Small intestine (tissue), 7 donors: Measurements from ENCODE around the gene ZNF521. TPM values are rescaled to one million over a fixed set of nuclear protein-coding genes. Genes with fewer than 3 reads are reported as not detected.

Source experiments
- DNase-seq, 2 donors: peaks; one replicate each; pipeline versions ENCODE4 v3.0.0 to v3.0.0-alpha.2; 2013
- FAIRE-seq: peaks from 2 replicates; lab custom pipeline; 2012; peaks lifted over from hg19 to GRCh38; lab: Jason Lieb, UNC
- H3K27ac ChIP-seq, 3 donors: one replicate each; pipeline ENCODE4 v1.5.1; 2013; ENCODE audit warnings: low read length in 2 of 3, mild to moderate bottlenecking in 2 of 3, control low read depth in 1 of 3, inconsistent platforms in 1 of 3, low read depth in 1 of 3, moderate library complexity in 1 of 3
- H3K27me3 ChIP-seq, 3 donors: one replicate each; pipeline ENCODE4 v1.6.1; 2013; ENCODE audit warnings: low read length in 3 of 3, inconsistent platforms in 1 of 3; ENCODE audit not compliant: control insufficient read depth in 3 of 3, insufficient read depth in 3 of 3
- H3K36me3 ChIP-seq, 3 donors: one replicate each; pipeline ENCODE4 v1.6.1; 2013; ENCODE audit warnings: low read length in 3 of 3, inconsistent platforms in 1 of 3, low read depth in 1 of 3, mild to moderate bottlenecking in 1 of 3, moderate library complexity in 1 of 3; ENCODE audit not compliant: control insufficient read depth in 3 of 3, insufficient read depth in 2 of 3
- H3K4me1 ChIP-seq, 3 donors: one replicate each; pipeline ENCODE4 v1.6.1; 2013; ENCODE audit warnings: low read length in 2 of 3, inconsistent platforms in 1 of 3, low read depth in 1 of 3, mild to moderate bottlenecking in 1 of 3, moderate library complexity in 1 of 3; ENCODE audit not compliant: control insufficient read depth in 3 of 3, insufficient read depth in 2 of 3
- H3K4me3 ChIP-seq, 3 donors: one replicate each; pipeline ENCODE4 v1.5.1; 2013; ENCODE audit warnings: low read length in 3 of 3, control low read depth in 1 of 3, inconsistent platforms in 1 of 3, low read depth in 1 of 3, mild to moderate bottlenecking in 1 of 3, moderate library complexity in 1 of 3
- H3K9me3 ChIP-seq, 2 donors: one replicate each; pipeline ENCODE4 v1.6.1; 2013; ENCODE audit warnings: low read depth in 1 of 2, low read length in 1 of 2; ENCODE audit not compliant: control insufficient read depth in 2 of 2, insufficient read depth in 1 of 2
- WGBS, 3 donors: extraction: QIAGEN DNeasy Blood & Tissue Kit; methylation state at CpG; one replicate each; pipeline ENCODE4 v1.1.7; 2013; 5-methylcytosine and 5-hydroxymethylcytosine counted together
- polyA plus RNA-seq, 4 donors: library from polyadenylated mRNA; stranded (reverse) in 3 of 4; unstranded in 1 of 4; fragments of 200-250 nt in 3 of 4; fragments of 120-200 nt in 1 of 4; gene quantifications; one replicate each; pipeline versions ENCODE4 v1.2.1 to v1.2.3, GENCODE V29; 2013
- donor health status: healthy with polysubstance abuse.
- donor health status: control.
- donor health status: control.
- donor health status: Bipolar disorder and iron deficiency.
- donor health status: healthy.

The ZNF521 gene
- polyA plus RNA-seq, 4 donors, result 3.5 to 5.5 (median 3.9) TPM; not detected in 1

- Histone ChIP-seq H3K4me1 (no peaks in the 10 kb centered on the region), H3K9me3 (no peaks in the 10 kb centered on the region), H3K36me3 (no peaks in the 10 kb centered on the region), H3K4me3 (no peak overlapping the region), H3K27me3 (no peaks in the 10 kb centered on the region), H3K27ac (no peak overlapping the region)
- DNase-seq (no peak), FAIRE-seq (no peak)
- WGBS, 3 donors, result 55 to 71% (median 58%) methylated on average over 3 of the region's 3 CpGs
Observed at GRCh38 chr18:25239151-25239550, 112.8 kb downstream of the ZNF521 start.

GRCh38 chr18:25237571-25238267, 114.2 kb downstream of the ZNF521 start:
- DNase-seq (no peak), FAIRE-seq (no peak)
- Histone ChIP-seq H3K9me3 (no peaks in the 10 kb centered on the region), H3K4me3 (no peak overlapping the region), H3K4me1 (peaks cover 0 to 7% (median 0%) of the 10 kb centered on the region in 3 donors), H3K36me3 (no peaks in the 10 kb centered on the region), H3K27me3 (no peaks in the 10 kb centered on the region), H3K27ac (no peak overlapping the region)
- WGBS, 3 donors, result 82 to 91% (median 87%) methylated on average over 3 of the region's 3 CpGs

DNA sequence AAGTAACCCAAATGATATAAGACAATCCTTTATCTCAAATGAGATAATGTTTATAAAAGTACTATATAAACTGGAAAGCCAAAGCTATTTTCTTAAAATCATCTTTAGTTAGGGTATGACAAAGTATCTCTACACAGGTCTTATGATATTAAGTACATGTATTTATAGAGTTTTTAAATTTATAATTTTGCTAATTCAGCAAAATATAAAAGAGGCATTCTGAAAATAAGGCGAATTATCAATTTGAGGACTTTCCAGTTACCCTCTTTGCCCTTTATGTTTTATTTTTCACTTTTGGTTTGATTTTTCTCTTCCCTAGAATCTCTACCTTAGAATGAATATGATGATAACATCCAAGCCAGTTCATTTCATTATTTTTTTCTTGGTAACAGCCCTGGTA, 115.2 kb downstream of the ZNF521 start:
- 85 to 97% (median 91%) methylated on average over 1 of the region's 1 CpG for WGBS, 3 donors

GRCh38 chr18:25235401-25236042, 116.4 kb downstream of the ZNF521 start:
- Histone ChIP-seq H3K4me1 (peaks cover 0 to 7% (median 0%) of the 10 kb centered on the region in 3 donors), H3K4me3 (no peak overlapping the region), H3K9me3 (no peaks in the 10 kb centered on the region), H3K36me3 (no peaks in the 10 kb centered on the region), H3K27me3 (no peaks in the 10 kb centered on the region), H3K27ac (no peak overlapping the region)
- FAIRE-seq (no peak), DNase-seq (no peak)
- WGBS, 3 donors, result 71 to 79% (median 75%) methylated on average over 9 of the region's 9 CpGs

More for the DNA sequence above, 115.2 kb downstream of the ZNF521 start:
- Histone ChIP-seq H3K27ac (no peak overlapping the region), H3K4me1 (peaks cover 0 to 7% (median 0%) of the 10 kb centered on the region in 3 donors), H3K36me3 (no peaks in the 10 kb centered on the region), H3K27me3 (no peaks in the 10 kb centered on the region), H3K9me3 (no peaks in the 10 kb centered on the region), H3K4me3 (no peak overlapping the region)
- DNase-seq (no peak), FAIRE-seq (peak; percentile 5)

DNA sequence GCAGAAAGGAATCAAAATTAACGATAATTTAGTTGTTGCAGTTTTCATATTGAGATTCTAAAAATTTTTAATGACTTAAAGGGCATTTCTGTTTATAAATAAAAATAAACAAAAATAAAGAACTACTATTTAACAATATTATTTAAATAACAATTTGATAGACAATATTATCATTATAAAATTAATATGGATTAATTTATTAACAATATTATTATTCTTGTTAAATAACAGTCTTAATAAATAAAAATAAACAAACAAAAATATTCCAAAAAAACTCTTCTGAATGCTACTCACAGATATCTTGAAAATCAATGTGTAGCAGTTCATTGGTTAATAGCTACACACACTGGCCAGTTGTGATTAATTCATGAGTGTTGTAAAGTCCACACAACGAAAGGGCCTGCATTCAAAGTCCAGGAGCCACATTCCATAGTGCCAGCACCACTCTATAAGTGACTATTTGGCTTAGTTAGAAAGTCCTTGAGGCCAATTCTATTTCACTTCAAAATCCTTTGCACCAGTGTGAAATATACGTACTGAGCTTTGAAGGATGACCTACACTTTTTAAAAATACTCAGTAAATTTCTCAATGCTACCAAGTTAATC, 117.1 kb downstream of the ZNF521 start:
- H3K27me3 ChIP-seq, result no peaks in the 10 kb centered on the region
- H3K4me3 ChIP-seq, result no peak overlapping the region
- DNase-seq (peak; percentile 18 to 45), FAIRE-seq (peak; percentile 79)
- no peaks in the 10 kb centered on the region for H3K36me3 ChIP-seq
- H3K27ac ChIP-seq, result no peak overlapping the region
- no peaks in the 10 kb centered on the region for H3K9me3 ChIP-seq
- H3K4me1 ChIP-seq, result peaks cover 0 to 7% (median 0%) of the 10 kb centered on the region in 3 donors
- WGBS, 3 donors, result 51 to 73% (median 54%) methylated on average over 3 of the region's 3 CpGs

- no peaks in the 10 kb centered on the region for H3K9me3 ChIP-seq
- 66 to 81% (median 76%) methylated on average over 1 of the region's 1 CpG for WGBS, 3 donors
- H3K27me3 ChIP-seq, result no peaks in the 10 kb centered on the region
- no peak overlapping the region for H3K4me3 ChIP-seq
- DNase-seq, result no peak
- peaks cover 0 to 7% (median 0%) of the 10 kb centered on the region in 3 donors for H3K4me1 ChIP-seq
- FAIRE-seq, result no peak
- H3K36me3 ChIP-seq, result no peaks in the 10 kb centered on the region
- H3K27ac ChIP-seq, result peak overlapping the region in 1 of 3 donors; percentile 34
Observed at GRCh38 chr18:25234322-25234639, 117.7 kb downstream of the ZNF521 start.

DNA sequence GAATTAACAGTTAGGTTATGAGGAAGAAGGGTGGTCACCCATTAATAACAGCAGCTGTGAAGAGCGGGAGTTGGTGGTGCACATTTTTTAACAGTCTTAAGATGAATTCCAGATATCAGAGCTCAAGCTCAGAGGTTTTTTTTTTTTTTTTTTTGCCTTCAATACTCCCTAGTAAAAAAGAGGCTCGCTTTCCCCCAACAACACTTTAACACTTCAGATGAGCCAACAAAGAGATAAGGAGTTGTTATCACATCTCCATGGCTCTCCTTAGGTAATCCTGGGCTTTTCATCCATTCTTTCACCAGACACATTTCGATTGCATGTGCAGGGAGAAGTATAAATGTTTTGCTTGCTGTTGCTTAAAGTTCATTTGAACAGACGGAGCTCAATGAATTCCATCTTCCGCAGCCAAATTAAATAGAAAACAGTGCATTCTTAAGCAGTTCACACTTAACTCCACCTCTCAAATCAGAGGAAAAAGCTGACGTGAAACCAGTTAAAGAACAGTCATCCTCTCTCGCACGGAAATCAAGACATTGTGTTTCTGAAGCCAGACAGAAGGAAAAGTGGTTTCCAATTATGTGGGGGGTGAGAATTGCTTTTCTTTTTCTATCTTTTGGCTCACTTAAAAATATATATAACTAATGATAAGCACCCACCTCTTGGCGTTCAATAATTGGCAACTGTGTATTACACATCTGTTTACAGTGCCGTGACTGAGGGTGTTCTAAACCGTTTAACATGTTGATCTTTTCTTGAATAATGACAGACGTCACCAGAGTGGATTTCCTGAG, 118.2 kb downstream of the ZNF521 start:
- peak overlapping the region in 1 of 3 donors; percentile 34 for H3K27ac ChIP-seq
- DNase-seq (no peak), FAIRE-seq (no peak)
- H3K9me3 ChIP-seq, result no peaks in the 10 kb centered on the region
- no peaks in the 10 kb centered on the region for H3K36me3 ChIP-seq
- WGBS, 3 donors, result 17 to 29% (median 24%) methylated on average over 12 of the region's 12 CpGs
- H3K4me3 ChIP-seq, result no peak overlapping the region
- H3K27me3 ChIP-seq, result no peaks in the 10 kb centered on the region
- peaks cover 0 to 7% (median 0%) of the 10 kb centered on the region in 3 donors for H3K4me1 ChIP-seq

DNA sequence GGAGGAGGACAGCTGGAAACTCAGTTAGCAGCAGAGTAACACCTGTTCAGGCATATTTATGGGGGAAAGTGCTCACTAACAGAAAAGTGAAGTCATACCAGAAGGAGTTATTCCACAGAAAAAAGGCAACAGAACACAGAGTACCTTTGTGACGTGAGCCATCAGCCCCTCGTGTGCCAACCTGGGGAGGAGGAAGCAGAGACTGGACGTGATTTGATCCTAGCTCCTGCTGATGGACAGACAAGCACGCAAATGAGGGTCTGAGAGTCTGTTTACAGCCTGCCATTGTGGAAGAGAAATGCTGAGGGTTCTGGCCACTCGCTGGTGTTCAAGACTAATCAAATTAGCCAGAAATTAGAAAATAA, 120.7 kb downstream of the ZNF521 start:
- WGBS, 3 donors, result 67 to 69% (median 69%) methylated on average over 5 of the region's 5 CpGs
- no peaks in the 10 kb centered on the region for H3K9me3 ChIP-seq
- H3K27ac ChIP-seq, result peak overlapping the region in 2 of 3 donors; percentile 3 to 15
- FAIRE-seq (no peak), DNase-seq (no peak)
- H3K27me3 ChIP-seq, result no peaks in the 10 kb centered on the region
- H3K4me3 ChIP-seq, result no peak overlapping the region
- H3K36me3 ChIP-seq, result peaks cover 0 to 10% (median 0%) of the 10 kb centered on the region in 3 donors
- peaks cover 0 to 7% (median 0%) of the 10 kb centered on the region in 3 donors for H3K4me1 ChIP-seq
